ENCODE results near the gene DYNLT1. TPM values are rescaled to one million over a fixed set of nuclear protein-coding genes. Genes with fewer than 3 reads are reported as not detected.

DYNLT1 gene
- total RNA-seq, 4 donors from 2014 or later: 36.6 to 80.0 (median 49.1) TPM

DNA sequence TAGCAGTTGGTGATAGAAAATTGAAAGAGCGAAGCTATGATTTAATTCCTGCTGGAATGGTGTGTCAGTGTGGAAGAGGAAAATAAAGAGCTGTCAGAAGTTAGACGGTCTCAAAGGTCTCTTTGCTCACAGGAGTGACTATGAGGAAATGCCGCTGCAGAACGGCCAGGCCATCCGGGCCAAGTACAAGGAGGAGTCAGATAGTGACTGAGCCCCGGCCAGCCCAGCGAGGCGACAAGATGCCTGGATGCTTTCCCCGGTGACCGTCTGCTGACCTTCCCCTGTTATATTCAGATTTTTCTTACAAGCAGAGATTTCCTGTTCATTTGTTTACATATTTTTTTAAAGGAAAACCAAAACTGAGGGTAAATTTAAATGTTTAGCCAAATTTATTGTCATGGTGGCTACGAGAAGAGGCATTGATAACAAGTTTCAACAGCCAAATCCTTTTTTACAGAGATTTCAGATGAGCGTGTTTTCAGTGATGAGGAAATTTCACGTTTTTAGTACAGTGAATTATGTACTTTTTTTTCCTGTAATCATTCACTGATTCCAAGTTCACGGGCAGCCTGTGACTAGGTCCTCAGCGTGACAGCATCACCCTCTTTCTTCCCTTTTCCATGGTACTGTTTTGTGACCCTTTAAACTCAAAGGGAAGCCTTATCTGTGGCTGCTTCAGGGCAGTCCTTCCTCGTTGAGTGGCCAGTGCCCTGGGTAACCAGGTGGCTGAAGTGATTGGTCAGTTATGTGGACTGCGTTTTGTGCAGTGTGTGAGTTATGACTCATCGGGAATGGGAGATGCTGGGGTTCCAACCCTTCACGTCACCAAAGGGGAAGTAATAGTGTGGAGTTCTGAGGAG lies 12.6 kb downstream of the DYNLT1 start:
- Histone ChIP-seq H3K4me3 (peak overlapping the region in 1 of 4 donors; percentile 9), H3K4me1 (peaks cover 0 to 18% (median 0%) of the 10 kb centered on the region in 4 donors), H3K27ac (peak overlapping the region in 3 of 4 donors; percentile 38 to 71 (median 70)), H3K9me3 (no peaks in the 10 kb centered on the region), H3K27me3 (no peaks in the 10 kb centered on the region), H3K36me3 (peaks cover 0 to 84% (median 20%) of the 10 kb centered on the region in 3 donors)
- WGBS, 2 donors: 42 to 47% methylated on average over 19 of the region's 19 CpGs
- TF ChIP-seq POLR2A (IDR thresholded peaks at IDR 0.05): no peak
- TF ChIP-seq, protein P1, sequence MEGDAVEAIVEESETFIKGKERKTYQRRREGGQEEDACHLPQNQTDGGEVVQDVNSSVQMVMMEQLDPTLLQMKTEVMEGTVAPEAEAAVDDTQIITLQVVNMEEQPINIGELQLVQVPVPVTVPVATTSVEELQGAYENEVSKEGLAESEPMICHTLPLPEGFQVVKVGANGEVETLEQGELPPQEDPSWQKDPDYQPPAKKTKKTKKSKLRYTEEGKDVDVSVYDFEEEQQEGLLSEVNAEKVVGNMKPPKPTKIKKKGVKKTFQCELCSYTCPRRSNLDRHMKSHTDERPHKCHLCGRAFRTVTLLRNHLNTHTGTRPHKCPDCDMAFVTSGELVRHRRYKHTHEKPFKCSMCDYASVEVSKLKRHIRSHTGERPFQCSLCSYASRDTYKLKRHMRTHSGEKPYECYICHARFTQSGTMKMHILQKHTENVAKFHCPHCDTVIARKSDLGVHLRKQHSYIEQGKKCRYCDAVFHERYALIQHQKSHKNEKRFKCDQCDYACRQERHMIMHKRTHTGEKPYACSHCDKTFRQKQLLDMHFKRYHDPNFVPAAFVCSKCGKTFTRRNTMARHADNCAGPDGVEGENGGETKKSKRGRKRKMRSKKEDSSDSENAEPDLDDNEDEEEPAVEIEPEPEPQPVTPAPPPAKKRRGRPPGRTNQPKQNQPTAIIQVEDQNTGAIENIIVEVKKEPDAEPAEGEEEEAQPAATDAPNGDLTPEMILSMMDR (IDR thresholded peaks at IDR 0.05): no peak
- no peak for TF ChIP-seq EP300 (IDR thresholded peaks at IDR 0.05)
- DNase-seq (ENCODE audit: low spot score in 2 of 2): peak in 1 of 2 donors; percentile 53

DNA sequence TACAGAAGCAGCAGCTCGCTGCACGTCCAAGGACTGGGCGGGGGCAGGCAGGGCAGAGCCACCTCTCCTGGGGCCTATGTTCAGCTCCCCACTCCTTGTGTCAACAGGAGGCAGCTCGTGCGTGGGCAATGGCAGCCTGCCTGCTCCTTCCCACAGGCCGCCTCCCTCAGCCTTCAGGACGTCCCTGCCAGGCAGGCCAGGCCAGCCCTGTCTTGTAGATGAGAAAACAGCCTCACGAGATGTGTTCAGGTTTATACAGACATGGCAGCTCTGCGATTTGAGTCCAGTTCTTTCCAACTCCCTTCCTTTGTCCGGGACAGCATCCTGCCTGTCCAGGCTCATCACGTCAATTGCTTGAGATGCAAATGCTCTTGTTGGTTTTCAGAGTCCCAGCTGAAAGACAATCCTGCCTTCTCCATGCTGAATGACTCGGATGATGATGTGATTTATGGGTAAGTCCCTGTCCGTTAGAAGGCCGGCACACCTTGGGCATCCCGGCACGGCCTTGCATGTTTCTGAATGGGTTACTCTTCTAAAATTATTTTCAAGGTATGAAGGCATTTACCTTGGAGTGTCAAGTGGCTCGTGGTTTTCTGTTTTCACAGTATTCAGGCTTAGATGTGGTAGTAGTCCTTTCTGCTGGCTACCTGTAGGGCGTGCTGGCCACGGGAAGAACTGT lies 13.5 kb downstream of the DYNLT1 start:
- DNase-seq (ENCODE audit: low spot score in 2 of 2): peak in 1 of 2 donors; percentile 47
- 65 to 72% methylated on average over 16 to 19 of the region's 19 CpGs for WGBS, 2 donors
- Histone ChIP-seq H3K4me1 (peaks cover 0 to 18% (median 0%) of the 10 kb centered on the region in 4 donors), H3K27me3 (no peaks in the 10 kb centered on the region), H3K9me3 (no peaks in the 10 kb centered on the region), H3K27ac (peak overlapping the region in 3 of 4 donors; percentile 38 to 71 (median 70)), H3K4me3 (no peak overlapping the region), H3K36me3 (peaks cover 0 to 83% (median 15%) of the 10 kb centered on the region in 3 donors)
- TF ChIP-seq EP300 (IDR thresholded peaks at IDR 0.05) (peak in 1 of 2 donors; percentile 24), POLR2A (IDR thresholded peaks at IDR 0.05) (no peak)

DNA sequence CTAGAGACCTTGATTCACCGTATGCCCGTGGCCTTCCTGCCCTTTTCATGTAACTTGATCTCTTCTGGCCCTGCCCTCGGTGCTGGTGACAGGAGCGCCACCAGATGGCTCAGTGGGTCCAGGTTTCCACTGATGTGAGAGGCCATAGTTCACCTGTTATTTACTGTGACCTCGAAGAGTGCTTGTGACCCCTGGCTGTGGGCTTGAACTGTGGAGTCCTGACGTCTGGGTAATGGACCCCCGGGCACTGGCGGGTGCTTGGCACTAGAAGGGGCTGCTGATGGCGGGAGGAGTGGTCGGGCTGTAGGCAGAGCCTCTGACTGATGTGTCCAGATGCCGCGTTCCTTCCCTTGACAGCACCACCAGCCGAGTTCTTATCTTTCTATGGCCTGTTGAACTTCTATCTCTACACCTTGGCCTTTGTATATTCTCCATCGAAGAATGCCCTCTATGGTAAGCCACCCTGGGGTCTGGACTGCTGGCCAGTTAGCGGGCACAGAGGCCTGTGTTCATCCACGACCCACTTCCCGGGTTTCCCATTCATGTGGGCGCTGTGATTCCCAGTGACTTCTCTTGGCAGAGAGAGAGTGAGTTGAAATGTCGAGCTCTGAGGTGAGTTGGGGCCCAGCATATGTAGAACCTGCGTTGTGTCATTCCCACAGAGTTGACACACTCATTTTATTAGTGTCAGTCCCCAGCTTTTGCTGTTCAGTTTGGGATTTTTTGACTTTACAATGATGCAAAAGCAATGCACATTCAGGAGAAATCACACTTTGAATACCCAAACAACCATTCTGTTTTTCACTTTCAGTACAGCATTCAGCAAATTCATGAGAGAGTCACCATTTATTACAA lies 14.9 kb downstream of the DYNLT1 start:
- H3K4me1 ChIP-seq: peaks cover 0 to 18% (median 0%) of the 10 kb centered on the region in 4 donors
- TF ChIP-seq EP300 (IDR thresholded peaks at IDR 0.05) (no peak), POLR2A (IDR thresholded peaks at IDR 0.05) (no peak)
- TF ChIP-seq, protein P1 (IDR thresholded peaks at IDR 0.05): no peak
- 85 to 86% methylated on average over 20 of the region's 20 CpGs for WGBS, 2 donors
- no peak overlapping the region for H3K27ac ChIP-seq
- no peaks in the 10 kb centered on the region for H3K27me3 ChIP-seq
- no peak for DNase-seq (ENCODE audit: low spot score in 2 of 2)
- no peaks in the 10 kb centered on the region for H3K9me3 ChIP-seq
- H3K4me3 ChIP-seq: no peak overlapping the region
- H3K36me3 ChIP-seq: peaks cover 0 to 85% (median 10%) of the 10 kb centered on the region in 3 donors

DNA sequence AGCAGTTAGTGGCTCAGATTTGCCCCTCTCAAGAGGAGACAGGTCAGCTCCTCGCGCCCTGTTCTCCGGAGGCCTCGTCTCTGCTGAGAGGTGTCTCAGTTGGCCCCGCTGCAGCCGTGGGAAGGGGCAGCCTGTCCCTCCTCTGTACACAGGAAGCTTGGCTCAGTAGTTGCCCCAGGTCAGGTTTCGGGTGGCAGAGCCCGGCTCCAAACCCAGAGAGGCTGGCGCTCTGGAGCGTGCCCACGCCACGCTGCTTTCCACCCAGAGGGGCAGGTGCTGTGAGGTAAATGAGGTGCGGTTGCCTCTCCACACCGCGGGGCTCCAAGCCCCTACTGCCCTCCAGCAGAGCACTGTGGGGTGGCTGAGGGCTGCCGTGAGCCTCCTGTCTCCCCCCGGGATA lies 16.0 kb downstream of the DYNLT1 start:
- DNase-seq (ENCODE audit: low spot score in 2 of 2): no peak
- peaks cover 0 to 82% (median 10%) of the 10 kb centered on the region in 3 donors for H3K36me3 ChIP-seq
- H3K9me3 ChIP-seq: no peaks in the 10 kb centered on the region
- peaks cover 0 to 18% (median 0%) of the 10 kb centered on the region in 4 donors for H3K4me1 ChIP-seq
- 79 to 88% methylated on average over 11 to 17 of the region's 17 CpGs for WGBS, 2 donors
- H3K27ac ChIP-seq: no peak overlapping the region
- TF ChIP-seq EP300 (IDR thresholded peaks at IDR 0.05): no peak
- TF ChIP-seq, protein P1 (IDR thresholded peaks at IDR 0.05): no peak
- no peak for TF ChIP-seq POLR2A (IDR thresholded peaks at IDR 0.05)
- H3K27me3 ChIP-seq: no peaks in the 10 kb centered on the region
- H3K4me3 ChIP-seq: no peak overlapping the region

DNA sequence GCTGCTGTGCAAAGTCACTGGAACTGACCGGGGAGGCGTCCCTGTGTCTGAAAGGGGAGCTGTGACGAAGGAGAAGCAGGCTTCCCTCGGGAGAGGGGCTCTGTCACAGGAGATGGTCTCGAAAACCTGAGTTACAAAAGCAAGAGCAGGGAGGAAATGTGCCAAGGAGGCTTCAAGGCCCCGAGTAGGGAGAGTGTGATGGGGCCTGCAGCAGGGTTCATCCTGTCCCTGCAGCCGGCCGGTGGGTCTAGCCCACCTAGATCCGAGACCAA lies 16.7 kb downstream of the DYNLT1 start:
- WGBS, 2 donors: 87 to 88% methylated on average over 9 of the region's 9 CpGs
- no peak for DNase-seq (ENCODE audit: low spot score in 2 of 2)

More for the DNA sequence above, 16.7 kb downstream of the DYNLT1 start:
- Histone ChIP-seq H3K9me3 (no peaks in the 10 kb centered on the region), H3K27ac (no peak overlapping the region), H3K4me1 (peaks cover 0 to 18% (median 0%) of the 10 kb centered on the region in 4 donors), H3K27me3 (no peaks in the 10 kb centered on the region), H3K36me3 (peaks cover 0 to 77% (median 4%) of the 10 kb centered on the region in 3 donors), H3K4me3 (no peak overlapping the region)
- TF ChIP-seq POLR2A (IDR thresholded peaks at IDR 0.05): no peak
- TF ChIP-seq, protein P1 (IDR thresholded peaks at IDR 0.05): no peak
- TF ChIP-seq EP300 (IDR thresholded peaks at IDR 0.05): no peak
